ENCODE results near the gene NCKAP5L. TPM values are rescaled to one million over a fixed set of nuclear protein-coding genes. Genes with fewer than 3 reads are reported as not detected.

NCKAP5L gene
- polyA plus RNA-seq, 1 donor (not counting 4 experiments of a cell fraction or from before 2014, with no cell fraction given) = 3.9 TPM

GRCh38 chr12:49827401-49828099 lies 663 bp downstream of the NCKAP5L start:
- Histone ChIP-seq H3K4me2 (ENCODE audit: control insufficient read depth, extremely low read depth, insufficient read depth, low read depth, low read length) (peak overlapping the region; percentile 99), H3K27ac (ENCODE audit: control insufficient read depth, insufficient read depth, low read length) (peak overlapping the region; percentile 25), H3K9me3 (ENCODE audit: control insufficient read depth, low read depth, low read length) (no peaks in the 10 kb centered on the region), H3K4me1 (ENCODE audit: control insufficient read depth, extremely low read depth, insufficient read depth, low read length) (peaks cover 41% of the 10 kb centered on the region), H3K36me3 (ENCODE audit: control insufficient read depth in 2 of 2, extremely low read depth in 1 of 2, insufficient read depth in 2 of 2, low read length in 2 of 2) (peaks cover 0 to 6% of the 10 kb centered on the region in 2 experiments), H3K9me1 (ENCODE audit: control insufficient read depth, extremely low read depth, insufficient read depth, low read length) (peaks cover 11% of the 10 kb centered on the region), H2AFZ (ENCODE audit: control insufficient read depth, low read length) (peak overlapping the region; percentile 68), H3K27me3 (ENCODE audit: control insufficient read depth, extremely low read depth, insufficient read depth, low read length) (no peaks in the 10 kb centered on the region), H3K4me3 (ENCODE audit: control insufficient read depth in 2 of 3, extremely low read depth in 1 of 3, insufficient read depth in 2 of 3, low read depth in 1 of 3, low read length in 3 of 3) (peak overlapping the region; percentile 85 to 93 (median 85)), H3K79me2 (ENCODE audit: control insufficient read depth, insufficient read depth, low read length) (peaks cover 41% of the 10 kb centered on the region), H4K20me1 (ENCODE audit: control insufficient read depth, extremely low read depth, insufficient read depth, low read length) (peaks cover 14% of the 10 kb centered on the region), H3K9ac (ENCODE audit: control insufficient read depth, extremely low read depth, insufficient read depth, low read length) (peak overlapping the region; percentile 83)
- dilution Hi-C loops (cut with MboI; ENCODE audit: extremely low pct_ligation_motif_present, low sequenced_read_pairs) = no loop called here
- DNase-seq (ENCODE audit: low read depth, low spot score) (no peak), FAIRE-seq (no peak)
- TF ChIP-seq EZH2 (IDR thresholded peaks at IDR 0.05; ENCODE audit: low read length) (no peak), CTCF (optimal IDR thresholded peaks at IDR 0.05 in 1 of 3, IDR thresholded peaks at IDR 0.05 in 1 of 3, conservative IDR thresholded peaks at IDR 0.05 in 1 of 3; ENCODE audit: extremely low read depth in 1 of 3, insufficient read depth in 2 of 3, low read length in 3 of 3) (no peak)

DNA sequence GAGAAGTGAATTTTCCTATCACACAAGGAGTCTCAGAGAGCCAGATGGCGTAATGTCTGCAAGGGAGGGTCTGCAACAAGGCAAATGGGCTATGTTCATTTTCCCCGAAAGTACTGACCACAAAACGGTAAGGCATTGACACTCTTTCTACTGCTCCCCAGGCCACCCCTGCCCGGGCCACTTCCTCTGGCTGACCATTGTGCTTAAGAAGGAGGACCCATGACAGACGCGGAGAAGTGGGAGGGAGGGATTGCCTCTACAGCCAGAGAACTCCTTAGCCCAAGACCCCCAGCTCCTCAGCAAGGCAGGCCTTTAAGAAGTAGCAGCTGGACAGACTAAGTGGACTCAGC lies 1.2 kb downstream of the NCKAP5L start:
- Histone ChIP-seq H2AFZ (ENCODE audit: control insufficient read depth, low read length) (no peak overlapping the region), H3K4me3 (ENCODE audit: control insufficient read depth in 2 of 3, extremely low read depth in 1 of 3, insufficient read depth in 2 of 3, low read depth in 1 of 3, low read length in 3 of 3) (peak overlapping the region; percentile 85 to 93 (median 85)), H3K36me3 (ENCODE audit: control insufficient read depth in 2 of 2, extremely low read depth in 1 of 2, insufficient read depth in 2 of 2, low read length in 2 of 2) (peaks cover under 1 to 6% of the 10 kb centered on the region in 2 experiments), H3K9me3 (ENCODE audit: control insufficient read depth, low read depth, low read length) (no peaks in the 10 kb centered on the region), H3K79me2 (ENCODE audit: control insufficient read depth, insufficient read depth, low read length) (peaks cover 41% of the 10 kb centered on the region), H3K9ac (ENCODE audit: control insufficient read depth, extremely low read depth, insufficient read depth, low read length) (peak overlapping the region; percentile 83), H3K4me1 (ENCODE audit: control insufficient read depth, extremely low read depth, insufficient read depth, low read length) (peaks cover 38% of the 10 kb centered on the region), H3K4me2 (ENCODE audit: control insufficient read depth, extremely low read depth, insufficient read depth, low read depth, low read length) (peak overlapping the region; percentile 99), H3K27me3 (ENCODE audit: control insufficient read depth, extremely low read depth, insufficient read depth, low read length) (no peaks in the 10 kb centered on the region), H4K20me1 (ENCODE audit: control insufficient read depth, extremely low read depth, insufficient read depth, low read length) (peaks cover 14% of the 10 kb centered on the region), H3K27ac (ENCODE audit: control insufficient read depth, insufficient read depth, low read length) (peak overlapping the region; percentile 25), H3K9me1 (ENCODE audit: control insufficient read depth, extremely low read depth, insufficient read depth, low read length) (peaks cover 11% of the 10 kb centered on the region)
- no peak for DNase-seq (ENCODE audit: low read depth, low spot score)
- FAIRE-seq = no peak
- dilution Hi-C loops (cut with MboI; ENCODE audit: extremely low pct_ligation_motif_present, low sequenced_read_pairs) = no loop called here
- TF ChIP-seq CTCF (optimal IDR thresholded peaks at IDR 0.05 in 1 of 3, IDR thresholded peaks at IDR 0.05 in 1 of 3, conservative IDR thresholded peaks at IDR 0.05 in 1 of 3; ENCODE audit: extremely low read depth in 1 of 3, insufficient read depth in 2 of 3, low read length in 3 of 3) (no peak), EZH2 (IDR thresholded peaks at IDR 0.05; ENCODE audit: low read length) (no peak)
